ENCODE data around the gene TOX3. TPM values are rescaled to one million over a fixed set of nuclear protein-coding genes. Genes with fewer than 3 reads are reported as not detected.

Gene TOX3
- total RNA-seq, 1 donor from 2014 or later: 54.8 TPM

DNA sequence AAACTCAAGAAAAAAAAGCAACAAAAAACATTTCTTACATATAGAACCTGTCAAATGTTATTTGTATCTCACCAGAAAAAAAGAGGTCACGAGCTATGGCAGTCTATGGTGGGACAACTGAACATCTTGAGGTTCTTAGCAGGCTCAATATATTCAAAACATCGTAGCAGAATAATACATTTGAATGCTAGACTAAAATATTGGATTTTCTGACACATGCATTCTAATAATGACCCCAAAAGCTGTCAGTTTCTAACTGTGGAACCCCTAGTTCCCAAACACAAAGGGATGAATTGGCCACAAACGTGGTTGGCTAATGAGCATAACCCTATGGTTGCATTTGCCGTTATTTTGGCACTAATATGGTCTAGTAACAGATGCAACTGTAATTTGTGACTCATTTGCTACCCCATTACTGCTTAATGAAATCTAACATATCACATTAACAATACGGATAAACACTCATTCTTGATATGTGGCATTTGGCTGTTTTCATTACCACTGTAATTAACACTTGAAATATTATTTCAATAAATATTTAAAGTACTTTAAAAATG lies 81.2 kb downstream of the TOX3 start:
- peaks cover 2% of the 10 kb centered on the region for H3K27me3 Mint-ChIP-seq (ENCODE audit: unreplicated experiment)
- no peak overlapping the region for H3K27ac Mint-ChIP-seq (ENCODE audit: unreplicated experiment)

DNA sequence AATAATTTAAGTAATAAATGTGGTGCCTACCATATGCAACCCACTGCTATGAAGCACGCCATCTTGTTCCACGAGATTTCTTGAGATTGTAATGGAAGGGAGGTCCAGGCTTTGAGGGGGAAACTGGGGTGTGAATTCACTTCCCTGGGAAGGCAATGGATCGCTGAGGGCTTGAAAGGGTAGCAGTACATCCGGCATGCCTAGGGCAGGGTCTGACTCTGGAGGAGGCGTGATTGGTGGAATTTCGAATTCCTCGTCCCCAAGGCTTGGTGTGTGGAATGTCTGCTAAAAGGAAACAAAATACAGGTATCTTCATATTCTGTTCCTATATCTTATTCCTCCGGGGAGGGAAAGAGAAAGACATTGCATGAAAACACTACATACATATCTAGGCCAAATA lies 83.0 kb downstream of the TOX3 start:
- Mint-ChIP-seq H3K36me3 (ENCODE audit: unreplicated experiment) (peaks cover 4% of the 10 kb centered on the region), H3K27me3 (ENCODE audit: unreplicated experiment) (peaks cover 2% of the 10 kb centered on the region), H3K9me3 (ENCODE audit: unreplicated experiment) (no peaks in the 10 kb centered on the region), H3K4me3 (ENCODE audit: unreplicated experiment) (no peak overlapping the region), H3K27ac (ENCODE audit: unreplicated experiment) (no peak overlapping the region), H3K4me1 (ENCODE audit: low read depth, unreplicated experiment) (peaks cover 33% of the 10 kb centered on the region)
- DNase-seq: no peak
- TF ChIP-seq, protein P1, sequence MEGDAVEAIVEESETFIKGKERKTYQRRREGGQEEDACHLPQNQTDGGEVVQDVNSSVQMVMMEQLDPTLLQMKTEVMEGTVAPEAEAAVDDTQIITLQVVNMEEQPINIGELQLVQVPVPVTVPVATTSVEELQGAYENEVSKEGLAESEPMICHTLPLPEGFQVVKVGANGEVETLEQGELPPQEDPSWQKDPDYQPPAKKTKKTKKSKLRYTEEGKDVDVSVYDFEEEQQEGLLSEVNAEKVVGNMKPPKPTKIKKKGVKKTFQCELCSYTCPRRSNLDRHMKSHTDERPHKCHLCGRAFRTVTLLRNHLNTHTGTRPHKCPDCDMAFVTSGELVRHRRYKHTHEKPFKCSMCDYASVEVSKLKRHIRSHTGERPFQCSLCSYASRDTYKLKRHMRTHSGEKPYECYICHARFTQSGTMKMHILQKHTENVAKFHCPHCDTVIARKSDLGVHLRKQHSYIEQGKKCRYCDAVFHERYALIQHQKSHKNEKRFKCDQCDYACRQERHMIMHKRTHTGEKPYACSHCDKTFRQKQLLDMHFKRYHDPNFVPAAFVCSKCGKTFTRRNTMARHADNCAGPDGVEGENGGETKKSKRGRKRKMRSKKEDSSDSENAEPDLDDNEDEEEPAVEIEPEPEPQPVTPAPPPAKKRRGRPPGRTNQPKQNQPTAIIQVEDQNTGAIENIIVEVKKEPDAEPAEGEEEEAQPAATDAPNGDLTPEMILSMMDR (IDR thresholded peaks at IDR 0.05; ENCODE audit: partially characterized antibody, unreplicated experiment): no peak

More for the DNA sequence above, 81.2 kb downstream of the TOX3 start:
- TF ChIP-seq, protein P1 (IDR thresholded peaks at IDR 0.05; ENCODE audit: partially characterized antibody, unreplicated experiment): no peak
- Mint-ChIP-seq H3K9me3 (ENCODE audit: unreplicated experiment) (no peaks in the 10 kb centered on the region), H3K4me1 (ENCODE audit: low read depth, unreplicated experiment) (peaks cover 34% of the 10 kb centered on the region), H3K4me3 (ENCODE audit: unreplicated experiment) (no peak overlapping the region), H3K36me3 (ENCODE audit: unreplicated experiment) (peaks cover 4% of the 10 kb centered on the region)
- DNase-seq: no peak

DNA sequence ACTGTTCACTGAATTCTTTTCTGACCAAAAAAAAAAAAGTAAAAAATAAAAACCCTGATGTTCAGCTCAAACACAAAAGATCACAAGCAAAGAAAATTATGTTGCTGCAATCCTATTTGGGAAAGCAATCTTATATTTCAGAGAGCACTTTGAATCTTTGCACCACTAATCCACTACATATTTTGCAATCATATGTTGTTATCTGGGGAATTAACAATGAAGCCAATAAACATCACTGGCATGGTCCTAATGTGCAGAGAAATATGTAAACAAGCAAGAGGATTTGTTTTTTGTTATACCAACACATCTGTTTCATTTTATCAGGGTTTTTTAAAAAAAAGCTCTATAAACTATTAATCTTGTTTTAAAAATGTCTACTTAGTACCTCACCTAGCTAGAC lies 84.1 kb downstream of the TOX3 start:
- H3K27me3 Mint-ChIP-seq (ENCODE audit: unreplicated experiment): peaks cover 2% of the 10 kb centered on the region
- H3K4me3 Mint-ChIP-seq (ENCODE audit: unreplicated experiment): no peak overlapping the region
- H3K9me3 Mint-ChIP-seq (ENCODE audit: unreplicated experiment): no peaks in the 10 kb centered on the region
- H3K4me1 Mint-ChIP-seq (ENCODE audit: low read depth, unreplicated experiment): peaks cover 31% of the 10 kb centered on the region
- TF ChIP-seq, protein P1 (IDR thresholded peaks at IDR 0.05; ENCODE audit: partially characterized antibody, unreplicated experiment): no peak
- DNase-seq: no peak
- H3K27ac Mint-ChIP-seq (ENCODE audit: unreplicated experiment): peak overlapping the region; percentile 55
- H3K36me3 Mint-ChIP-seq (ENCODE audit: unreplicated experiment): peaks cover 4% of the 10 kb centered on the region

DNA sequence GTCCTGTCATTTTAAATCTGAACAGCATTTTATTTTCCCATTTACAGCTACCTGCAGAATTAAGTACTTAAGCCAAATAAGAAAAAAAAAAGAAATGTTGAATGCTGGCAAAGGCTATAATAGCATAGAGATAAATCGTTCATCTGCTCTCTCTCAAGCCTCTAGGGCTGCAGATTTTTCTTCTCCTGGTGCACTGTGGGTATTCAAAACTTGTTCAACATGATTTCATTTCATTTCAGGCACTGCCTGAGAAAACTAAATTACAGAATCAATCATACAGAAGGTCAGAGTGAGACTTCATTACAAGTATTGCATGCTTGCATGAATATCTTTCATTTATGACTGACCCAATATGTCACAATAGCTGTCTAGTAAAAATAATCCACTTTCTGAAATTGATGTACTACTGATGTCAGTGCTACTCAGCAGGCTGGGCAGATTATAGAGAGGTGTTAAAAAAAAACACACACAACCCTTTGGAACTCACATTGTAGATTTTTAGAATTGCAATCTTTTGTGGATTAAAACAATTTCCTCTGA lies 86.2 kb downstream of the TOX3 start:
- peaks cover 2% of the 10 kb centered on the region for H3K27me3 Mint-ChIP-seq (ENCODE audit: unreplicated experiment)
- H3K9me3 Mint-ChIP-seq (ENCODE audit: unreplicated experiment): no peaks in the 10 kb centered on the region
- DNase-seq: no peak
- peaks cover 25% of the 10 kb centered on the region for H3K4me1 Mint-ChIP-seq (ENCODE audit: low read depth, unreplicated experiment)
- TF ChIP-seq, protein P1 (IDR thresholded peaks at IDR 0.05; ENCODE audit: partially characterized antibody, unreplicated experiment): no peak
- H3K4me3 Mint-ChIP-seq (ENCODE audit: unreplicated experiment): no peak overlapping the region
- H3K36me3 Mint-ChIP-seq (ENCODE audit: unreplicated experiment): peaks cover under 1% of the 10 kb centered on the region
- peak overlapping the region; percentile 19 for H3K27ac Mint-ChIP-seq (ENCODE audit: unreplicated experiment)

DNA sequence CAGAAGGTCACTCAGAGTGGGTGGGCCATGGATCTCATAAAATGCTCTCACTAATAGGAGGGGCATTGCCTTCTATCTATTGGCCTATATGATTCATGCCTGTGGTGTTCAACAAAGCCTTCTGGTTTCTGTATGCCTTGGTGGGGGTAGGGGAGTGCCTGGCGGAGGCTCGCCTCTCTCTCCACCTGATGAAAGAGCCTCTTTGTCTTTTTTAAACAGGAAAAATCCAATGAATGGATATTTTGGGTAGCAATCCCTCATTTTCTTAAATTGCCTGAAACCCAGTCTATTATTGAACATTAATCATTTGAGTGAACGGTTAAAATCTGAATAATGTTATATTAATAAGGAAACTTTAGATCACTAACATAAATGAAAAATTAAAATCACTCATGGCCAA lies 90.6 kb downstream of the TOX3 start:
- Mint-ChIP-seq H3K9me3 (ENCODE audit: unreplicated experiment) (peaks cover 3% of the 10 kb centered on the region), H3K27me3 (ENCODE audit: unreplicated experiment) (peaks cover 3% of the 10 kb centered on the region), H3K4me1 (ENCODE audit: low read depth, unreplicated experiment) (peaks cover 25% of the 10 kb centered on the region), H3K27ac (ENCODE audit: unreplicated experiment) (no peak overlapping the region), H3K4me3 (ENCODE audit: unreplicated experiment) (no peak overlapping the region), H3K36me3 (ENCODE audit: unreplicated experiment) (peaks cover 5% of the 10 kb centered on the region)
- no peak for DNase-seq
- TF ChIP-seq, protein P1 (IDR thresholded peaks at IDR 0.05; ENCODE audit: partially characterized antibody, unreplicated experiment): no peak
